ENCODE results near the gene MKI67.

- TF ChIP-seq CEBPG (CRISPR knock-in tag; IDR thresholded peaks at IDR 0.05): no peak
- no peak for TF ChIP-seq CEBPG (tag; conservative IDR thresholded peaks at IDR 0.05 in 1 of 2, IDR thresholded peaks at IDR 0.05 in 1 of 2)
- no peak for TF ChIP-seq BRF2 (IDR thresholded peaks at IDR 0.05; ENCODE audit: borderline replicate concordance, insufficient read depth, insufficient read length)
- no peak for TF ChIP-seq NR2C2 (CRISPR knock-in tag; IDR thresholded peaks at IDR 0.05)
- no peak for TF ChIP-seq NR2C2 (tag; IDR thresholded peaks at IDR 0.05)
- TF ChIP-seq SRF (CRISPR knock-in tag; IDR thresholded peaks at IDR 0.05): no peak
- TF ChIP-seq ZFP1 (CRISPR knock-in tag; IDR thresholded peaks at IDR 0.05): no peak
- no peak for TF ChIP-seq SMARCA4 (IDR thresholded peaks at IDR 0.05)
- no peak for TF ChIP-seq ZBTB26 (CRISPR knock-in tag; IDR thresholded peaks at IDR 0.05)
- TF ChIP-seq RNF2 (IDR thresholded peaks at IDR 0.05): no peak
These were observed 23.2 kb upstream of the MKI67 start for GRCh38 chr10:128149267-128150014.

Measured in K562 (cell line).